HCT116 (cell line): Measurements from ENCODE around the gene PTPRQ.

Experiments used
- CTCF ChIP-seq, 3 experiments: fragments of 200-600 bp in 1 of 3; sonication (generic) in 1 of 3; IDR thresholded peaks in 2 of 3; conservative IDR thresholded peaks in 1 of 3; 2 replicates each; pipeline ENCODE4 v1.5.1; 2012 to 2017; ENCODE audit warnings: low read depth in 2 of 3, low read length in 2 of 3, antibody characterized with exemption in 1 of 3, borderline replicate concordance in 1 of 3, control low read depth in 1 of 3, mild to moderate bottlenecking in 1 of 3, mixed read lengths in 1 of 3, mixed run types in 1 of 3, moderate library complexity in 1 of 3; ENCODE audit not compliant: insufficient read depth in 1 of 3
- EZH2 ChIP-seq: fragments of 200-600 bp; sonication (generic); IDR thresholded peaks from 2 replicates; pipeline ENCODE4 v1.6.1; 2017; ENCODE audit warnings: antibody characterized with exemption, mixed run types
- FOSL1 ChIP-seq: IDR thresholded peaks from 2 replicates; pipeline ENCODE4 v1.6.1; 2012; ENCODE audit warnings: low read depth
- MAX ChIP-seq: IDR thresholded peaks from 2 replicates; pipeline ENCODE4 v1.6.1; 2012
- POLR2A ChIP-seq: IDR thresholded peaks from 2 replicates; pipeline ENCODE4 v1.7.0; 2011; ENCODE audit warnings: borderline replicate concordance; ENCODE audit not compliant: insufficient read depth, insufficient read length; ENCODE audit errors: extremely low read depth
- POLR2AphosphoS5 ChIP-seq: IDR thresholded peaks from 2 replicates; pipeline ENCODE4 v1.6.1; 2011; ENCODE audit warnings: mild to moderate bottlenecking, low read depth, low read length, moderate library complexity

- TF ChIP-seq POLR2A (no peak), FOSL1 (no peak), CTCF (IDR thresholded peaks at IDR 0.05 in 2 of 3, conservative IDR thresholded peaks at IDR 0.05 in 1 of 3; ENCODE audit: borderline replicate concordance in 1 of 3, insufficient read depth in 1 of 3, low read depth in 2 of 3, low read length in 2 of 3) (no peak), MAX (no peak), POLR2AphosphoS5 (no peak), EZH2 (no peak)
These were observed 176.2 kb downstream of the PTPRQ start for GRCh38 chr12:80620281-80620680.
